IPS-15b (cell line): ENCODE data around the gene BOLA3.
A peak's percentile ranks its signal among the peaks of the same experiment; 100 is the strongest.

Source experiments
- H3K27me3 ChIP-seq: one replicate; pipeline ENCODE4 v1.6.1; 2013; ENCODE audit warnings: low read length; ENCODE audit not compliant: control insufficient read depth, insufficient read depth
- H3K36me3 ChIP-seq: one replicate; pipeline ENCODE4 v1.6.1; 2013; ENCODE audit warnings: low read length; ENCODE audit not compliant: control insufficient read depth, insufficient read depth
- H3K4me1 ChIP-seq: one replicate; pipeline ENCODE4 v1.6.1; 2013; ENCODE audit warnings: mild to moderate bottlenecking, low read length; ENCODE audit not compliant: control insufficient read depth, insufficient read depth
- H3K4me3 ChIP-seq: one replicate; pipeline ENCODE4 v1.5.1; 2013; ENCODE audit warnings: low read depth, low read length
- H3K9ac ChIP-seq: one replicate; pipeline ENCODE4 v1.6.1; 2013; ENCODE audit warnings: low read depth, mild to moderate bottlenecking, low read length
- H3K9me3 ChIP-seq: one replicate; pipeline ENCODE4 v1.6.1; 2013; ENCODE audit warnings: mild to moderate bottlenecking, low read length; ENCODE audit not compliant: control insufficient read depth, insufficient read depth

BOLA3 gene

GRCh38 chr2:74178211-74179062, 30.7 kb upstream of the BOLA3 start, which contains the start of gene MOB1A:
TSS of gene MOB1A (minus strand) at chr2:74178879. CDS start at chr2:74178674, 205 bp downstream.
- H3K4me1 ChIP-seq, result peaks cover 10% of the 10 kb centered on the region
- H3K36me3 ChIP-seq, result peaks cover 4% of the 10 kb centered on the region
- H3K4me3 ChIP-seq, result peak within 1 kb of the TSS; percentile 87
- no peaks in the 10 kb centered on the region for H3K27me3 ChIP-seq
- H3K9me3 ChIP-seq, result peaks cover 5% of the 10 kb centered on the region
- H3K9ac ChIP-seq, result peak within 1 kb of the TSS; percentile 93

- no peaks in the 10 kb centered on the region for H3K27me3 ChIP-seq
- H3K9ac ChIP-seq, result peak overlapping the region; percentile 93
- peaks cover 4% of the 10 kb centered on the region for H3K36me3 ChIP-seq
- H3K9me3 ChIP-seq, result peaks cover 5% of the 10 kb centered on the region
- H3K4me3 ChIP-seq, result peak overlapping the region; percentile 87
- H3K4me1 ChIP-seq, result peaks cover 10% of the 10 kb centered on the region
These were observed 30.0 kb upstream of the BOLA3 start for GRCh38 chr2:74177696-74178095.

GRCh38 chr2:74174909-74175308, 27.2 kb upstream of the BOLA3 start:
- Histone ChIP-seq H3K9me3 (peaks cover 5% of the 10 kb centered on the region), H3K4me1 (peaks cover 4% of the 10 kb centered on the region), H3K9ac (no peak overlapping the region), H3K27me3 (no peaks in the 10 kb centered on the region), H3K36me3 (peaks cover 4% of the 10 kb centered on the region), H3K4me3 (no peak overlapping the region)

- no peak overlapping the region for H3K9ac ChIP-seq
- no peaks in the 10 kb centered on the region for H3K9me3 ChIP-seq
- no peaks in the 10 kb centered on the region for H3K27me3 ChIP-seq
- H3K36me3 ChIP-seq, result peaks cover 4% of the 10 kb centered on the region
- no peaks in the 10 kb centered on the region for H3K4me1 ChIP-seq
- no peak overlapping the region for H3K4me3 ChIP-seq
These were observed 21.0 kb upstream of the BOLA3 start for GRCh38 chr2:74168739-74169138.

GRCh38 chr2:74164761-74165160, 17.0 kb upstream of the BOLA3 start:
- no peaks in the 10 kb centered on the region for H3K9me3 ChIP-seq
- no peaks in the 10 kb centered on the region for H3K27me3 ChIP-seq
- H3K9ac ChIP-seq, result no peak overlapping the region
- no peak overlapping the region for H3K4me3 ChIP-seq
- H3K36me3 ChIP-seq, result peaks cover 12% of the 10 kb centered on the region
- H3K4me1 ChIP-seq, result no peaks in the 10 kb centered on the region

GRCh38 chr2:74162951-74163350, 15.2 kb upstream of the BOLA3 start:
- H3K4me3 ChIP-seq, result no peak overlapping the region
- no peak overlapping the region for H3K9ac ChIP-seq
- no peaks in the 10 kb centered on the region for H3K27me3 ChIP-seq
- no peaks in the 10 kb centered on the region for H3K4me1 ChIP-seq
- peaks cover 16% of the 10 kb centered on the region for H3K36me3 ChIP-seq
- no peaks in the 10 kb centered on the region for H3K9me3 ChIP-seq

GRCh38 chr2:74155830-74156229, 8.1 kb upstream of the BOLA3 start:
- Histone ChIP-seq H3K4me3 (no peak overlapping the region), H3K36me3 (peaks cover 18% of the 10 kb centered on the region), H3K27me3 (no peaks in the 10 kb centered on the region), H3K9ac (no peak overlapping the region), H3K9me3 (no peaks in the 10 kb centered on the region), H3K4me1 (no peaks in the 10 kb centered on the region)

- Histone ChIP-seq H3K9ac (no peak overlapping the region), H3K9me3 (no peaks in the 10 kb centered on the region), H3K27me3 (no peaks in the 10 kb centered on the region), H3K36me3 (peaks cover 11% of the 10 kb centered on the region), H3K4me3 (no peak overlapping the region), H3K4me1 (peaks cover 6% of the 10 kb centered on the region)
These were observed 5.2 kb upstream of the BOLA3 start for GRCh38 chr2:74152954-74153353.

GRCh38 chr2:74149570-74150319, 2.0 kb upstream of the BOLA3 start:
- H3K9me3 ChIP-seq, result no peaks in the 10 kb centered on the region
- H3K4me3 ChIP-seq, result no peak overlapping the region
- H3K36me3 ChIP-seq, result peaks cover 9% of the 10 kb centered on the region
- H3K4me1 ChIP-seq, result peaks cover 8% of the 10 kb centered on the region
- no peak overlapping the region for H3K9ac ChIP-seq
- no peaks in the 10 kb centered on the region for H3K27me3 ChIP-seq

GRCh38 chr2:74149247-74149525, 1.5 kb upstream of the BOLA3 start:
- peaks cover 4% of the 10 kb centered on the region for H3K36me3 ChIP-seq
- H3K4me1 ChIP-seq, result peaks cover 8% of the 10 kb centered on the region
- no peaks in the 10 kb centered on the region for H3K9me3 ChIP-seq
- no peak overlapping the region for H3K9ac ChIP-seq
- no peaks in the 10 kb centered on the region for H3K27me3 ChIP-seq
- no peak overlapping the region for H3K4me3 ChIP-seq

- Histone ChIP-seq H3K4me1 (peaks cover 8% of the 10 kb centered on the region), H3K9ac (peak overlapping the region; percentile 91), H3K27me3 (no peaks in the 10 kb centered on the region), H3K36me3 (peaks cover 4% of the 10 kb centered on the region), H3K9me3 (no peaks in the 10 kb centered on the region), H3K4me3 (peak overlapping the region; percentile 88)
These were observed 940 bp upstream of the BOLA3 start for GRCh38 chr2:74148457-74149246.
